Testis (tissue), 3 donors: Measurements from ENCODE around the gene TECPR2. TPM values are rescaled to one million over a fixed set of nuclear protein-coding genes. Genes with fewer than 3 reads are reported as not detected.

ENCODE experiments used
- DNase-seq: peaks from one replicate; pipeline ENCODE4 v3.0.0-alpha.2; 2019
- H3K27ac ChIP-seq, 2 donors: fragments of 200-600 bp; sonication (generic); one replicate each; pipeline ENCODE4 v1.5.1; 2019
- H3K27me3 ChIP-seq: fragments of 200-600 bp; sonication (generic); one replicate; pipeline ENCODE4 v1.5.1; 2019
- H3K36me3 ChIP-seq: fragments of 200-600 bp; sonication (generic); one replicate; pipeline ENCODE4 v1.5.1; 2017; ENCODE audit warnings: low read depth; ENCODE audit errors: missing control alignments
- H3K4me1 ChIP-seq: fragments of 200-600 bp; sonication (generic); one replicate; pipeline ENCODE4 v1.5.1; 2019
- H3K4me3 ChIP-seq, 2 donors: fragments of 200-600 bp; sonication (generic); one replicate each; pipeline ENCODE4 v1.5.1; 2017 to 2019
- H3K9me3 ChIP-seq: fragments of 200-600 bp; sonication (generic); one replicate; pipeline ENCODE4 v1.5.1; 2017
- CTCF ChIP-seq, 3 experiments: fragments of 450-650 bp in 2 of 3; fragments of 200-600 bp in 1 of 3; sonication (generic) in 1 of 3; IDR thresholded peaks; one replicate each; pipeline ENCODE4 v1.5.1; 2016 to 2019; ENCODE audit warnings: antibody characterized with exemption in 3 of 3, mild to moderate bottlenecking in 2 of 3, moderate library complexity in 1 of 3
- POLR2A ChIP-seq: fragments of 450-650 bp; IDR thresholded peaks from one replicate; pipeline ENCODE4 v1.6.1; 2017; ENCODE audit warnings: antibody characterized with exemption, mild to moderate bottlenecking, moderate library complexity
- WGBS, 2 donors: methylation state at CpG; one replicate each; pipeline ENCODE4 v1.1.5; 2018; 5-methylcytosine and 5-hydroxymethylcytosine counted together
- intact Hi-C: fragments of 100-400 bp; cut with DNase I; formaldehyde crosslinking; loops from one replicate; pipeline ENCODE4 v1.15.1; 2023; ENCODE audit warnings: low total_unique reads
- polyA plus RNA-seq: library from polyadenylated mRNA; stranded (reverse); fragments of 350-450 nt; fragmentation: Illumina TruSeq; extraction: RNeasy Lipid Tissue Mini Kit (QIAGEN cat#74804); gene quantifications from one replicate; pipeline ENCODE4 v1.2.3, GENCODE V29; 2014; ENCODE audit warnings: low read depth, low replicate concordance; ENCODE audit not compliant: insufficient read depth
- total RNA-seq, 2 donors: library from RNA; depleted of rRNA; stranded (reverse); fragments of >200 nt; gene quantifications; one replicate each; pipeline ENCODE4 v1.2.3, GENCODE V29; 2016

TECPR2 gene
- total and polyA plus RNA-seq, 3 donors from 2014 or later: 43.4 to 65.9 (median 43.6) TPM

- Histone ChIP-seq H3K27ac (no peak overlapping the region), H3K4me1 (no peaks in the 10 kb centered on the region), H3K4me3 (no peak overlapping the region), H3K36me3 (no peaks in the 10 kb centered on the region), H3K27me3 (no peaks in the 10 kb centered on the region), H3K9me3 (no peaks in the 10 kb centered on the region)
- WGBS, 2 donors: 95 to 96% methylated on average over 7 to 24 of the region's 24 CpGs
- TF ChIP-seq POLR2A (no peak), CTCF (IDR thresholded peaks at IDR 0.05) (no peak)
- intact Hi-C loops: no loop called here
- DNase-seq: no peak
Observed at GRCh38 chr14:102452302-102452701, 89.6 kb downstream of the TECPR2 start.

GRCh38 chr14:102454711-102455110 is 92.0 kb downstream of the TECPR2 start:
- H3K27me3 ChIP-seq: no peaks in the 10 kb centered on the region
- no peaks in the 10 kb centered on the region for H3K9me3 ChIP-seq
- H3K4me1 ChIP-seq: peaks cover 4% of the 10 kb centered on the region
- no peak overlapping the region for H3K4me3 ChIP-seq
- intact Hi-C loops: no loop called here
- WGBS, 2 donors: 75% methylated on average over 5 of the region's 5 CpGs; no CpG with 5 or more reads in 1 of the 2 donors
- no peak overlapping the region for H3K27ac ChIP-seq
- no peaks in the 10 kb centered on the region for H3K36me3 ChIP-seq
- TF ChIP-seq POLR2A (no peak), CTCF (IDR thresholded peaks at IDR 0.05) (no peak)
- no peak for DNase-seq

GRCh38 chr14:102457509-102457908 is 94.8 kb downstream of the TECPR2 start:
- no peaks in the 10 kb centered on the region for H3K36me3 ChIP-seq
- no peak for TF ChIP-seq CTCF (IDR thresholded peaks at IDR 0.05)
- no peak for DNase-seq
- intact Hi-C loops: no loop called here
- H3K9me3 ChIP-seq: no peaks in the 10 kb centered on the region
- peaks cover 4% of the 10 kb centered on the region for H3K4me1 ChIP-seq
- no peak overlapping the region for H3K27ac ChIP-seq
- WGBS, 2 donors: 50 to 97% methylated on average over 2 of the region's 2 CpGs
- no peak overlapping the region for H3K4me3 ChIP-seq
- no peaks in the 10 kb centered on the region for H3K27me3 ChIP-seq

GRCh38 chr14:102461490-102462338 is 99.0 kb downstream of the TECPR2 start:
- Histone ChIP-seq H3K4me1 (peaks cover 4% of the 10 kb centered on the region), H3K9me3 (no peaks in the 10 kb centered on the region), H3K36me3 (no peaks in the 10 kb centered on the region), H3K27ac (no peak overlapping the region), H3K27me3 (no peaks in the 10 kb centered on the region), H3K4me3 (no peak overlapping the region)
- no peak for DNase-seq
- intact Hi-C loops: no loop called here
- no peak for TF ChIP-seq CTCF (IDR thresholded peaks at IDR 0.05)
- no peak for TF ChIP-seq POLR2A
- 78 to 82% methylated on average over 14 of the region's 14 CpGs for WGBS, 2 donors

- Histone ChIP-seq H3K27ac (no peak overlapping the region), H3K27me3 (no peaks in the 10 kb centered on the region), H3K9me3 (no peaks in the 10 kb centered on the region), H3K4me3 (no peak overlapping the region), H3K4me1 (peaks cover 4% of the 10 kb centered on the region), H3K36me3 (no peaks in the 10 kb centered on the region)
- 76 to 89% methylated on average over 4 of the region's 4 CpGs for WGBS, 2 donors
- TF ChIP-seq POLR2A (no peak), CTCF (IDR thresholded peaks at IDR 0.05) (no peak)
- no peak for DNase-seq
- intact Hi-C loops: no loop called here
Observed at GRCh38 chr14:102462391-102462790, 99.7 kb downstream of the TECPR2 start.
